GM21529 (cell line): ENCODE measurements around the gene GNAT2.

Experiments
- ATAC-seq: cut with Tn5 transposase; IDR thresholded peaks from one replicate; pipeline ENCODE4 v1.9.1; 2021; ENCODE audit not compliant: unreplicated experiment

GNAT2 gene

DNA sequence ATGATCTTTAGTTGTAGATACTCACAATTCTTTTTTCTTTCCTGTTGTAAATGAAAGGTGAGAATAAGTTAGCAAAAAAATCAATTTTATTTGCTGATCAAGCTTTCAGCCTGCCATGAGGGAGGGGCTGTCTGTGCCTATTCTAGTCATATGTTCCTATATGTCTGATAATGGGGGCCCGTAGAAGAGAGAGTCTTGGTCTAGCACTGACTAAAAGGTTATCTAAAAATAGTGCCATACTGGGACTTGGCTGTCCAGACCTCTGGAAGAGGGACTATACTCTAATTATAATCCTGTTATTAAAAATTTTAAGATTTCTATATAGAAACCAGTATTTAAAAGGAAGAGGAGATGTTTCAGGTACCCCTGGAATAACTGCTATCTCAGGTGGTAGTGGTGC lies 52.4 kb downstream of the GNAT2 start:
- ATAC-seq = no peak

DNA sequence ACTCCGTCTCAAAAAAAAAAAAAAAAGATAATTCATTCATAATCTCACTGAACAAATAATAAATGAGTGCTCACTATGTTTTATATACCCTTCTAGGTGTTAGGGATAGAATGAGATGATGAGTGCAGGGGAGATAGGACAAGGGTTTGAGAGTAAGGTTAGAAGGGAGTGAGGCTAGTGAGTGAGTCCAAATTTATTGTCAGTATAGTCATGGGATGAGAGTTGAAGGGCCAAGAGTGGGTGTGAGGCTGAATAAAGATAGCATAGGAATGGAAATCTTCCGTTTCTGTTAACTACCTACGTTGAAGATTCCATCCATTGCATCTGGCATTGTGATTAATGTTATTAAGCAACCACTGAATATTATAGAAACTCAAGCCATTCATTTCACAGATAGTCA lies 54.2 kb downstream of the GNAT2 start:
- ATAC-seq = no peak

DNA sequence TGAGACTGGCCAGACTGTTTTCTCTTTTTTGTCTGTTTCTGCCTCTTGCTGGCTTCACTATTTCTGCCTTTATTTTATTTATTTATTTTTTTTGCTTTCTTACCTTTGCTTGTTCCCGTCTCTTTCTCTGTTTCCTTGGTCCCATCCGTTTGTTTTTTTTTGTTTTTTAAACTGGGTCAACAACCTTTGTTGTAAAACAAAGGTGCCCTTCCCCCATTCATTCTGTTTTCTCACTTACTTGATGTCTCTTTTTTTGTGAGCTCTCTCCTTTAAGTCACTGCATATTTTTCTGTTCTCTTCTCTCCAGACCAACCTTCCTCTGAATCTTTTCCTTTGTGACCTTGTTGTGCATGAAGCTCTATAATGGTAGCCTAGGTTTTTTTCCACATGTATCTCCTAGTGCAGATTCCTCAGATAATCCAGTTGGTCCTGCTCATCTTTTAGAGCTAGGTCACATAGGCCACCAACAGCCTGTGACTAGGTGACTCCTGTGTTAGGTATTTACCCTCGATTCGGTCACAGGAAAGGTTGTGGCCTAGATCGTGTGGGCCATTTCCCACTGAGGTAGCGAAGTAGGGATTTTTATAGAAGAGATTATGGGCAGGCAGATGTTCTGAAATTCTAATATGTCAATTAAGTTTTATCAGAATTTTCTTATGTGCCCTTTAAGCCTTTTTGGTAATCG lies 55.1 kb downstream of the GNAT2 start:
- no peak for ATAC-seq

DNA sequence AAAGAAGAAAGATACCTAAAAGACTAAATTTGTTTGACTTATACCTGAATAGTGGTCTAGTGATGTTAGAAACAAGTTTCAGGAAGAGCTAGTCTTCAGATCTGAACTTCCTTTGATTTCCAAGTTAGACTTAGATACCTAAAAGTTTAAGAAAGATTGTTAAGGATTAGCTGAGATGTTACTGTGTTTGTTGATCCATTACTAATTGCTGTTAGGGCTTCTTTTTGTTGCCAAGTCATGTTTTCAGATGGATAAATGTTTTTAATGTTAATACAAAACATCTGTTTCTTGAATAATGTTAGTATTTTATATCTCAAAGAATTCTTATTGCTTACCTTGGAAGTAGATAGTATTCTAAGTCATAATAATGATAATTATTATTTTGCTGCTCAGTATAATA lies 59.4 kb downstream of the GNAT2 start:
- no peak for ATAC-seq

DNA sequence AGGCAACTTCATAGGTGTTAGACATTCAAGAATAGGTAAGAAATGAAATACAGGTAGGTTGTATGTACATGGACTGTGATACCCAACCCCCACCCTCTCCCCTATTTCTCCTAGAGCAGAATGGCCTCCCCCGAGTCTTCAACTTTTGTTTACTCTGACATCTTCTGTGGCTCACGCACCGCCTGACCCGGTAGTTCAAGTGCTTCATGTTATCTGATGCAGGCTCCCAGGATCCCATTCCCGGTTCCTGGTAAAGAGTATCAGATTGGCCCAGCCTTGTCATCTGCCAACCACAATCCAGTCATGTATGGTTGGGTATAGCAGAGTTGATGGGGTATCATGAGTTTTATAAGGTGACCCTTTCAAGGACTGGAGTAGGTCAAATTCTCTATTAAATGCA lies 61.9 kb downstream of the GNAT2 start:
- ATAC-seq = no peak

DNA sequence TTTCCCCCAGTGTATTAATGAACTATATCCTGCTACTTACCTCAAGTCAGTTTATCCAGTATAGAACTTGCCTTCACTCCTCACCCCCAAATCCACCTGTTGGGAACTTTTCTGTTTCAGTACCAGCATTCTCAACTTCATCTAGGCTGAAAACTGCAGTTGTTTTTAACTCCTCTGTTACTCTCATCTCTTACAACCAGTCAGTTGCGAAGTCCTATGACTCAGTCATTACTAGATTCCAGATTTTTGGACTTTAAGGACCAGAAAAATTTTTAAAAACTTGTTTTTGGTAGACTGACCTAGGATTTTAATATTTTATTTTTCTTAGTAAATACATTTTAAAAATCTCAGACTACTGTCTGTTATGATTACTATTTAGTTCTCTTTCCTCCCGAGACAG lies 62.9 kb downstream of the GNAT2 start:
- no peak for ATAC-seq
